Activated naive CD4-positive, alpha-beta T cell treated with anti-CD3 and anti-CD28 coated beads, Interleukin-2, amount 50 U/mL, for 72 hours (primary cell): Measurements from ENCODE around the gene NPHP3. TPM values are rescaled to one million over a fixed set of nuclear protein-coding genes. Genes with fewer than 3 reads are reported as not detected.

ENCODE experiments used
- total RNA-seq, 2 donors: library from RNA; stranded (reverse); gene quantifications; one replicate each; pipeline ENCODE4 v1.2.3, GENCODE V29; 2022

Gene NPHP3
- total RNA-seq, 2 donors from 2014 or later, result 18.2 to 23.5 TPM

Other genes with a start within 250 kb of the NPHP3 start
- 1 to 10 TPM in 1 of 2 donors, under 1 TPM in 1; 0.51 to 1.2 TPM for gene ACKR4, start 125.1 kb downstream of the NPHP3 start, total RNA-seq
- 10 to 100 TPM; 16.0 to 20.3 TPM for gene ACAD11, start 62.6 kb downstream of the NPHP3 start, total RNA-seq
- 10 to 100 TPM; 45.3 to 82.3 TPM for gene UBA5, start 62.1 kb downstream of the NPHP3 start, total RNA-seq